Activated T-cell treated with anti-CD3 and anti-CD28 coated beads, Interleukin-2, amount 50 U/mL, for 72 hours (primary cell): ENCODE results near the gene XXYLT1. TPM values are rescaled to one million over a fixed set of nuclear protein-coding genes. Genes with fewer than 3 reads are reported as not detected.
"Not testable (repeated sequence)": the region's sequence is repeated elsewhere in the genome, so short reads cannot be mapped to it uniquely, and the experiment has no call there.

Source experiments
- ATAC-seq, 2 donors: fragments of 150-1000 bp; cut with Tn5 transposase; replicated peaks in 1 of 2; 2 replicates each; pipeline ENCODE4 v1.10.0; 2021; ENCODE audit warnings: moderate library complexity in 2 of 2, mild to moderate bottlenecking in 1 of 2
- DNase-seq, 2 donors: peaks; one replicate each; pipeline ENCODE4 v3.0.0; 2021 to 2022; ENCODE audit warnings: mixed read lengths in 1 of 2
- H3K27ac Mint-ChIP-seq: one replicate; pipeline ENCODE4 v1.8.0; 2022; ENCODE audit warnings: mild to moderate bottlenecking, moderate library complexity, mixed read lengths
- H3K27me3 Mint-ChIP-seq: one replicate; pipeline ENCODE4 v1.8.0; 2022; ENCODE audit warnings: low read depth, mixed read lengths
- H3K36me3 Mint-ChIP-seq, 2 donors: one replicate each; pipeline ENCODE4 v1.8.0; 2022; ENCODE audit warnings: mixed read lengths in 2 of 2, mild to moderate bottlenecking in 1 of 2; ENCODE audit not compliant: insufficient read depth in 2 of 2
- H3K4me1 Mint-ChIP-seq: one replicate; pipeline ENCODE4 v1.8.0; 2022; ENCODE audit warnings: low read depth, mixed read lengths
- H3K4me3 Mint-ChIP-seq, 2 donors: one replicate each; pipeline ENCODE4 v1.8.0; 2022; ENCODE audit warnings: mild to moderate bottlenecking in 2 of 2, mixed read lengths in 2 of 2, moderate library complexity in 2 of 2
- H3K9me3 Mint-ChIP-seq, 2 donors: one replicate each; pipeline ENCODE4 v1.8.0; 2022; ENCODE audit warnings: mixed read lengths in 2 of 2
- total RNA-seq, 2 donors: library from RNA; stranded (reverse); gene quantifications; one replicate each; pipeline ENCODE4 v1.2.3, GENCODE V29; 2022

Gene XXYLT1
- total RNA-seq, 2 donors from 2014 or later: 6.2 to 6.6 TPM

- no peaks in the 10 kb centered on the region for H3K36me3 Mint-ChIP-seq
- H3K9me3 Mint-ChIP-seq: no peaks in the 10 kb centered on the region
- ATAC-seq: no peak
- no peaks in the 10 kb centered on the region for H3K27me3 Mint-ChIP-seq
- no peak overlapping the region for H3K27ac Mint-ChIP-seq
- no peaks in the 10 kb centered on the region for H3K4me1 Mint-ChIP-seq
- no peak overlapping the region for H3K4me3 Mint-ChIP-seq
- DNase-seq: no peak
Observed at GRCh38 chr3:195052939-195053338, 218.0 kb downstream of the XXYLT1 start.

DNA sequence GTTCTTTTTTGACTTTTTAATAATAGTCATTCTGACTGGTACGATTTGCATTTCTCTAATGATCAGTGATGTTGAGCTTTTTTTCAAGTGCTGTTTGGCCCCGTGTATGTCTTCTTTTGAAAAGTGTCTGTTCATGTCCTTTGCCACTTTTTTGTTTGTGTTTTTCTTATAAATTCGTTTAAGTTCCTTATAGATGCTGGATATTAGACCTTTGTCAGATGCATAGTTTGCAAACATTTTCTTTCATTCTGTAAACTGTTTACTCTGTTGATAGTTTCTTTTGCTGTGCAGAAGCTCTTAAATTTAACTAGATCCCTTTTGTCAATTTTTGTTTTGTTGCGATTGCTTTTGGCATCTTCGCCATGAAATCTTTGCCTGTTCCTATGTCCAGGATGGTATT lies 220.7 kb downstream of the XXYLT1 start:
- H3K27ac Mint-ChIP-seq, H3K4me3 Mint-ChIP-seq, H3K4me1 Mint-ChIP-seq, DNase-seq, H3K9me3 Mint-ChIP-seq, H3K27me3 Mint-ChIP-seq, ATAC-seq, H3K36me3 Mint-ChIP-seq: not testable (repeated sequence)

DNA sequence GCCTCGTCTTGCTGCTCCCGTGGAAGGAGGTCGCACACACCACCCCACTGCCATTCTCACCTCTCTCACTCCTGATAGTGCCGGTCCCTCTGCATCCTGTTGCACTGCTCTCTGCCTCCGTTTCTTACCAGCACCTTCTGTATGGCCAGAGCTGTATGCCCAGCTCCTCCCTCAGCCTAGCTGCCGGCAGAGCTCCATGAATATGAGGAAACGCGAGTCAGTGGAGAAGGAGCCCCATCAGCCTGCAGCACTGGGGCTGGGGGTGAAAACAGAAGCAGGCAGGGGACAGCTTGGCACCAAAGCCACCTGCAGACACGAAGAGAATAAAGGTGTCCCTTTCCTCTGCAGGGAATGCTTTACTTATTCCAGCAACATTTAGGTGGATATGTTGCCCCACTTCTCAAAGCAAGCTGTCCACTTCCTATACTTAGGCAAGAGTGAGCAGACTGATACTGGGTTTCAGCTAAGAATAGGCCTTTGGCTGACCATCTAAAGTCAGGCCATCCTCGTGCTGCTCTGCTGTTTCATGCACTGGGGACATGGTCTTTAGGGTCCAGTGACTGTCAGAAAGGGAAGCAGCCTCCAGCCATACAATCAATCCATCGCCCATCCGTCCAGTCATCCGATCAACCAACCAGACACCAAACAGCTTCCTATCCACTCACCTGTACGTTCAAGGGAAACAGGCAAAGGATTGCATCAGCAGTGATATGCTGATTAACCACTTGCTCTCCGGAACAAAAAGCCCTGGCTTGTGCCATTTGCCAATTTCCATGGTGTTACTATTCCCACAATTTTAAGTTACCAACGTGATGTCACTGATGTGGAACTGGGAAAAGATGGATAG lies 222.7 kb downstream of the XXYLT1 start:
- H3K4me3 Mint-ChIP-seq: no peak overlapping the region
- ATAC-seq: no peak
- no peaks in the 10 kb centered on the region for H3K36me3 Mint-ChIP-seq
- no peaks in the 10 kb centered on the region for H3K9me3 Mint-ChIP-seq
- H3K4me1 Mint-ChIP-seq: no peaks in the 10 kb centered on the region
- no peaks in the 10 kb centered on the region for H3K27me3 Mint-ChIP-seq
- no peak for DNase-seq
- H3K27ac Mint-ChIP-seq: no peak overlapping the region

DNA sequence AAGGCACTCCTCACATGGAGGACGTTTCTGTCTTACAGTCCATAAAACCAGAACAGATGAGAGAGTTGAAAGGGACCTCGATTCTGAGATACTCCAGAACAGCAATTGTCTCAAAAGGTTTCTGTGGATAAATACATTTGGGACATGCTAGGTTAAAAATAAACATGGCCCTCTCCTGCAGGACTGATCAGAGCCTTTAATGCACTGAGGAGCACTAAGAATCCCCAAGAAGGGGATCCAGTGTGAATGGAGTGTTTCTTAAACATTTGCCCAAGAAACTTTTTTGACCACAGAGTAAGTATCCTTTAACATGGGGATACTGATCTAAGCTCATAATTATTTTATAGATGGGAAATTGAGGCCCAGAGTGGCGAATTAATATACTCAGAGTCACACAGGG lies 223.4 kb downstream of the XXYLT1 start:
- Mint-ChIP-seq H3K4me3 (no peak overlapping the region), H3K27me3 (no peaks in the 10 kb centered on the region), H3K4me1 (no peaks in the 10 kb centered on the region), H3K36me3 (no peaks in the 10 kb centered on the region), H3K27ac (no peak overlapping the region), H3K9me3 (no peaks in the 10 kb centered on the region)
- no peak for ATAC-seq
- DNase-seq: no peak

DNA sequence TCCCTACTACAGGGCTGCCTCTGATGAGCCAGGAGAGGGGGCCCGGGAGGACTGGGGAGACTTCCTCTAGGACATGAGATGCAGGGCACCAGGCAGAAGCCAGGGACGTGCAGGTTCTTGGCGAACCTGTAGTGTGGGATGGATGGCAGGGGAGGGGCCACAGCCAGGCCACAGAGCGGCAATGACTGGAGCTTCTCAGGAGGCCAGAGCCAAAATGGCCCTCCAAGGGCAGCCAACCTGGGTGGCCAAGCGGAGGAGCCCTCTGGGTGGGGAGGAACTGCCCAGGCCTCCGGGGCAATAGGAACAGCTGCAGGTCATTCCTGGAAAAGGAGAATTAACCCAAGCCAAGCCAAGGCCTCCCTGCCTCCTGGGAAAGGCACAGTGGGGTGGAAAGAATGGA lies 224.5 kb downstream of the XXYLT1 start:
- Mint-ChIP-seq H3K4me3 (no peak overlapping the region), H3K27ac (no peak overlapping the region), H3K27me3 (no peaks in the 10 kb centered on the region), H3K36me3 (no peaks in the 10 kb centered on the region), H3K9me3 (no peaks in the 10 kb centered on the region), H3K4me1 (no peaks in the 10 kb centered on the region)
- ATAC-seq: no peak
- no peak for DNase-seq

DNA sequence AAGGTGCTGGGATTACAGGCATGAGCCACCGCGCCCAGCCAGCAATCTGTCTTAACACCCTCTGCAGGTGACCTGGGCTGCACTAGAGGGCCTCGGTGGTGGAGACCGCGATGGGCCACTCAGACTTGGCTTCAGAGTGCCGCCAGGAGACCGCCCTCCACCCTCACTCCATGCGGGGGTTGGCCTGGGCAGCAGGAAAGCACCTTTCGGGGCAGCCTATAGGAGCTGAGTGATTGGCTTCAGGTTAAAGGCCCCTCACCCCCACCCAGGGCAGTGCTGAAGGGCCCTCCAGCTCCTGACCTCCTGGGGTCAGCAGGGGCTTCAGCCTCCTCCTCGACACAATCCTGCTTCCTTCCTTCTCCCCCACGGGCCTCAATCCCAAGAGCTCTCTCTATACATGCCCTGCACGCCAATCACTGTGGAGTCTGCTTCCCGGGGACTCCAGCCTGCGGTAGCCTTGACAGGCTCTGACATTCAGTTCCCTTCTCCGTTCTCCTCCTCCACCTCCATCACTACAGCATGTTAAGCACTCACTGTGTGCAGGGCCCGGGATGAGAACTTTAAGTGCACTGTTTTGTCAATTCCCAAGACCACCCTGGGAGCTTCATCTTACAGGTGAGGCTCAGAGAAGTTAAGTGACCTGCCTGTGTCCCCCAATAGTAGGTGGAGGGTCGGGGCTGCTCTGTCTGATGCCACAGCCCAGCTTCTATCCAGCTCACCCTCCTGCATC lies 225.3 kb downstream of the XXYLT1 start:
- H3K9me3 Mint-ChIP-seq: no peaks in the 10 kb centered on the region
- H3K36me3 Mint-ChIP-seq: no peaks in the 10 kb centered on the region
- no peak overlapping the region for H3K27ac Mint-ChIP-seq
- no peaks in the 10 kb centered on the region for H3K4me1 Mint-ChIP-seq
- DNase-seq (no peak), ATAC-seq (no peak)
- H3K27me3 Mint-ChIP-seq: no peaks in the 10 kb centered on the region
- H3K4me3 Mint-ChIP-seq: no peak overlapping the region

DNA sequence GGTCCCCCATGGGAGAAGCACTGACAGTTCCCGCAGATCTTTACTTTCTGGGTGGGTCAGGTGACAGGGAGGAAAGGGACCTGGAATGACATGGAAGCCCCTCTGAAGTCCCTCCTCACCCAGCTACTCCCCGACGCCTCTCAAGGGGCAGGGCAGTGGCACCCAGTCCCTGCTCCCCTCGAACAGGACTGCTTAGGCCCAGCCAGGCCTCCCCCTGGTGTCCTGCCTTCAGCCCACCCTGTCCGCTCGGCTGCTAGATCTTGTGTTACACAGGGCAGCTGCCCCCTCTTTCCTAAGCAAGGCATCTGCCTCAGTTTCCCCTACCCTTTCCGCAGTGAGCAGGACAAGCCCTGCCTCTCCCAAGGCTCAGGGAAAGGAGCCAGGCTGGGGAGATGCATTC lies 226.5 kb downstream of the XXYLT1 start:
- no peaks in the 10 kb centered on the region for H3K36me3 Mint-ChIP-seq
- no peaks in the 10 kb centered on the region for H3K9me3 Mint-ChIP-seq
- ATAC-seq (no peak), DNase-seq (no peak)
- H3K27me3 Mint-ChIP-seq: no peaks in the 10 kb centered on the region
- H3K4me1 Mint-ChIP-seq: no peaks in the 10 kb centered on the region
- no peak overlapping the region for H3K27ac Mint-ChIP-seq
- H3K4me3 Mint-ChIP-seq: no peak overlapping the region

- Mint-ChIP-seq H3K4me3 (no peak overlapping the region), H3K27ac (no peak overlapping the region), H3K4me1 (no peaks in the 10 kb centered on the region), H3K9me3 (no peaks in the 10 kb centered on the region), H3K36me3 (no peaks in the 10 kb centered on the region), H3K27me3 (no peaks in the 10 kb centered on the region)
- DNase-seq (no peak), ATAC-seq (no peak)
Observed at GRCh38 chr3:195043607-195044339, 227.2 kb downstream of the XXYLT1 start.

- H3K27me3 Mint-ChIP-seq: no peaks in the 10 kb centered on the region
- no peaks in the 10 kb centered on the region for H3K9me3 Mint-ChIP-seq
- DNase-seq: no peak
- H3K4me3 Mint-ChIP-seq: no peak overlapping the region
- ATAC-seq: no peak
- H3K36me3 Mint-ChIP-seq: no peaks in the 10 kb centered on the region
- H3K4me1 Mint-ChIP-seq: no peaks in the 10 kb centered on the region
- no peak overlapping the region for H3K27ac Mint-ChIP-seq
Observed at GRCh38 chr3:195042743-195043606, 228.0 kb downstream of the XXYLT1 start.

GRCh38 chr3:195041871-195042742 lies 228.9 kb downstream of the XXYLT1 start:
- H3K36me3 Mint-ChIP-seq: no peaks in the 10 kb centered on the region
- ATAC-seq (no peak), DNase-seq (no peak)
- no peaks in the 10 kb centered on the region for H3K4me1 Mint-ChIP-seq
- H3K27me3 Mint-ChIP-seq: no peaks in the 10 kb centered on the region
- no peak overlapping the region for H3K27ac Mint-ChIP-seq
- no peaks in the 10 kb centered on the region for H3K9me3 Mint-ChIP-seq
- H3K4me3 Mint-ChIP-seq: no peak overlapping the region

GRCh38 chr3:195040773-195041520 lies 230.0 kb downstream of the XXYLT1 start:
- Mint-ChIP-seq H3K36me3 (no peaks in the 10 kb centered on the region), H3K9me3 (no peaks in the 10 kb centered on the region), H3K27me3 (no peaks in the 10 kb centered on the region), H3K27ac (no peak overlapping the region), H3K4me3 (no peak overlapping the region), H3K4me1 (no peaks in the 10 kb centered on the region)
- DNase-seq (no peak), ATAC-seq (no peak)
